ENCODE data around the gene L3MBTL4. TPM values are rescaled to one million over a fixed set of nuclear protein-coding genes. Genes with fewer than 3 reads are reported as not detected.

L3MBTL4 gene
- total and polyA plus RNA-seq, 9 of the 15 experiments (the other 6 are each of a cell fraction or from before 2014, with no cell fraction given), result not detected

DNA sequence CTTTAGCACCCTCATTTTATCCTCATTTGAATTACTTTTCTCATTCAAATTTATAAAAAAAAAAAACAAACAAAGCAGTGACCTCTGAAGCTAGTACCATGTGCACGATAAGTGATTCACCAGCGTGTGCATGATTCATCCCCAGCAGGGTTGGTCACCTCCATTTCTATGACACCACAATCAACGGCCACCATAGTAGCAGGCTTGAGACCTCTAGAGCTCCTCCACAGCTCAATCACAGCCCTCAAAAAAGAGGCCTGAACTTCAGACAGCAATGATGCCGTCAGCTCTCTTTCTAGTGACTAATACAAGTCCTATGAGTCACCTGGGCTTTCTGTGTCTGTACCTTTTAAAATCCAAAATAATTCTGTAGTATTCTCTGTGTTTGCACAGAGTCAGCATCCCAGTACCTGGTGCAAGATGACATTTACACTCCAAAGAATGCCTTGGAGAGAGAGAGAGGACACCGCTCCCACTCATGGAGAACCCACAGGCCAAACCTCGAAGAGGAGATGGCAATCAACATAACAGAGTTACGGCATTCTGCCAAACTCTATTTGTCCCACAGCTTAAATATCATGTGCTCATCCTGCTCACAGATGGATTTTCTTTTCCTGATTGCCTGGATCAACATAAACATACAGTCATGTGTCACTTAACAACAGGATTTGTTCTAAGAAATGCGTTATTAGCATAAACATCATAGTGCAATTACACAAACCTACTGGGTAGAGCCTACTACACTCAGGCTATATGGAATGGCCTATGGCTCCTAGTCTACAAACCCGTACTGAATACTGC lies 58.7 kb downstream of the L3MBTL4 start:
- H3K4me1 ChIP-seq (replicated peaks in 1 of 2; ENCODE audit: control insufficient read depth in 2 of 2, insufficient read depth in 2 of 2, low read length in 2 of 2), result no peaks in the 10 kb centered on the region
- H3K4me2 ChIP-seq (ENCODE audit: insufficient read depth, low read length), result no peak overlapping the region

DNA sequence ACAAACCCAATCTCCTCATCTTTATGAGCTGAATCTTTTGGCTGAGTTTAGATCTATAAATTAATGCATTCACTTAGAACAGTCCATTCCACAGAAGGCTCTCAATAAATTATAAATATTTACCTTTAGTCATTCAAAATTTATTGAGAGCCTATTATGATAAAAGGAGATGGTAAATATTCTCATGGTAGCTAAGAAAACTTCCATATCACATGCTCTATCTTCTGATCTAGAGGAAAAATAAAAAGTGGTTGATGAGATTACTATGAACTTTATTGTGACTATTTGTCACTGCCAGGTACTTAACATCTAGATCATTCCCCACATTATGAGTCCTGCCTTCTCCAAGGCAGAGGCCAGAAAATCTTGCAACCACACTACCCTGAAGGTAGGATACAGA lies 62.4 kb downstream of the L3MBTL4 start:
- ChIA-PET POLR2A (interaction anchor here (0.7 kb wide), 1 partner anchor 12 kb away, joined by 3 read pairs; no protein-coding TSS in a partner anchor), CTCF (ENCODE audit: low intra/inter-chr PET ratio) (no interaction called here)
- in situ Hi-C loops (cut with MboI) (no loop called here), intact Hi-C loops (cut with micrococcal nuclease) (no loop called here)
- DNase-seq (ENCODE audit: extremely low read depth in 1 of 4, low spot score in 3 of 4) (no peak), FAIRE-seq (no peak), ATAC-seq (no peak)
- H3K4me2 ChIP-seq (ENCODE audit: insufficient read depth, low read length), result no peak overlapping the region
- H3K36me3 ChIP-seq (ENCODE audit: control insufficient read depth, insufficient read depth, low read length), result no peaks in the 10 kb centered on the region
- BruUV-seq (replicated peaks), result no TSS peak
- no peak overlapping the region for H3K9ac ChIP-seq (ENCODE audit: insufficient read depth in 1 of 2, low read depth in 2 of 2, low read length in 2 of 2)
- no peaks in the 10 kb centered on the region for H4K20me1 ChIP-seq (replicated peaks; ENCODE audit: control insufficient read depth, insufficient read depth, low read length)
- H3K9me1 ChIP-seq (ENCODE audit: control insufficient read depth, insufficient read depth, low read length), result no peaks in the 10 kb centered on the region
- H3K9me3 ChIP-seq (replicated peaks; ENCODE audit: control insufficient read depth, insufficient read depth, low read depth, low read length), result no peaks in the 10 kb centered on the region
- no peak overlapping the region for H3K27ac ChIP-seq (ENCODE audit: extremely low read depth, low read depth, low read length)
- H3K4me3 ChIP-seq, result no peak overlapping the region
- no peaks in the 10 kb centered on the region for H3K4me1 ChIP-seq (replicated peaks in 1 of 2; ENCODE audit: control insufficient read depth in 2 of 2, insufficient read depth in 2 of 2, low read length in 2 of 2)
- no peaks in the 10 kb centered on the region for H3K79me2 ChIP-seq (ENCODE audit: control insufficient read depth, insufficient read depth, low read length)
- H2AFZ ChIP-seq (ENCODE audit: low read depth, low read length), result no peak overlapping the region
- no peaks in the 10 kb centered on the region for H3K27me3 ChIP-seq (ENCODE audit: control insufficient read depth in 2 of 2, insufficient read depth in 2 of 2, low read length in 2 of 2)
- TF ChIP-seq DACH1 (IDR thresholded peaks at IDR 0.05; ENCODE audit: partially characterized antibody), result no peak
- TF ChIP-seq HMG20A (CRISPR knock-in tag; conservative IDR thresholded peaks at IDR 0.05), result no peak
- no peak for TF ChIP-seq SMARCC2 (IDR thresholded peaks at IDR 0.05; ENCODE audit: low read depth)
- no peak for TF ChIP-seq E2F8 (IDR thresholded peaks at IDR 0.05; ENCODE audit: low read depth, partially characterized antibody)
- no peak for TF ChIP-seq TBL1XR1 (IDR thresholded peaks at IDR 0.05; ENCODE audit: low read length in 2 of 2)
- TF ChIP-seq ZFP30 (CRISPR knock-in tag; IDR thresholded peaks at IDR 0.05; ENCODE audit: borderline replicate concordance), result no peak
- TF ChIP-seq ZNF764 (CRISPR knock-in tag; IDR thresholded peaks at IDR 0.05; ENCODE audit: low read depth), result no peak
- no peak for TF ChIP-seq ZBTB9 (CRISPR knock-in tag; IDR thresholded peaks at IDR 0.05)
- TF ChIP-seq NEUROD1 (IDR thresholded peaks at IDR 0.05; ENCODE audit: borderline replicate concordance, low read depth, low read length, partially characterized antibody), result no peak

More for the DNA sequence above, 58.7 kb downstream of the L3MBTL4 start:
- Histone ChIP-seq H3K9me1 (ENCODE audit: control insufficient read depth, insufficient read depth, low read length) (no peaks in the 10 kb centered on the region), H2AFZ (ENCODE audit: low read depth, low read length) (no peak overlapping the region), H3K79me2 (ENCODE audit: control insufficient read depth, insufficient read depth, low read length) (no peaks in the 10 kb centered on the region), H3K4me3 (no peak overlapping the region), H3K9ac (ENCODE audit: insufficient read depth in 1 of 2, low read depth in 2 of 2, low read length in 2 of 2) (no peak overlapping the region), H3K27me3 (ENCODE audit: control insufficient read depth in 2 of 2, insufficient read depth in 2 of 2, low read length in 2 of 2) (no peaks in the 10 kb centered on the region), H3K36me3 (ENCODE audit: control insufficient read depth, insufficient read depth, low read length) (no peaks in the 10 kb centered on the region), H3K27ac (ENCODE audit: extremely low read depth, low read depth, low read length) (no peak overlapping the region), H4K20me1 (replicated peaks; ENCODE audit: control insufficient read depth, insufficient read depth, low read length) (no peaks in the 10 kb centered on the region), H3K9me3 (replicated peaks; ENCODE audit: control insufficient read depth, insufficient read depth, low read depth, low read length) (no peaks in the 10 kb centered on the region)
- TF ChIP-seq PYGO2 (tag; IDR thresholded peaks at IDR 0.05), result no peak
- no peak for TF ChIP-seq E2F3 (CRISPR knock-in tag; IDR thresholded peaks at IDR 0.05)
- TF ChIP-seq BRD9 (IDR thresholded peaks at IDR 0.05; ENCODE audit: low read depth, partially characterized antibody), result no peak
- no peak for TF ChIP-seq ZNF175 (CRISPR knock-in tag; IDR thresholded peaks at IDR 0.05; ENCODE audit: low read depth)
- TF ChIP-seq DDX20 (tag; IDR thresholded peaks at IDR 0.05; ENCODE audit: low read depth), result no peak
- no peak for TF ChIP-seq ESRRA (IDR thresholded peaks at IDR 0.05; ENCODE audit: borderline replicate concordance, low read depth)
- intact Hi-C loops (cut with micrococcal nuclease), result no loop called here
- DNase-seq (ENCODE audit: extremely low read depth in 1 of 4, low spot score in 3 of 4) (no peak), ATAC-seq (no peak), FAIRE-seq (no peak)
- BruUV-seq (replicated peaks), result no TSS peak
- under 1% methylated on average over 9 of the region's 9 CpGs for WGBS (ENCODE audit: insufficient coverage, low coverage, missing lambda C conversion rate)
- ChIA-PET CTCF (ENCODE audit: low intra/inter-chr PET ratio) (no interaction called here), POLR2A (no interaction called here)
- in situ Hi-C loops (cut with MboI), result no loop called here

All from K562 (cell line).